ENCODE results near the gene HOXB4. TPM values are rescaled to one million over a fixed set of nuclear protein-coding genes. Genes with fewer than 3 reads are reported as not detected.
A peak's percentile ranks its signal among the peaks of the same experiment; 100 is the strongest.

Gene HOXB4
- total RNA-seq, 1 experiment from 2014 or later, result 9.7 TPM

DNA sequence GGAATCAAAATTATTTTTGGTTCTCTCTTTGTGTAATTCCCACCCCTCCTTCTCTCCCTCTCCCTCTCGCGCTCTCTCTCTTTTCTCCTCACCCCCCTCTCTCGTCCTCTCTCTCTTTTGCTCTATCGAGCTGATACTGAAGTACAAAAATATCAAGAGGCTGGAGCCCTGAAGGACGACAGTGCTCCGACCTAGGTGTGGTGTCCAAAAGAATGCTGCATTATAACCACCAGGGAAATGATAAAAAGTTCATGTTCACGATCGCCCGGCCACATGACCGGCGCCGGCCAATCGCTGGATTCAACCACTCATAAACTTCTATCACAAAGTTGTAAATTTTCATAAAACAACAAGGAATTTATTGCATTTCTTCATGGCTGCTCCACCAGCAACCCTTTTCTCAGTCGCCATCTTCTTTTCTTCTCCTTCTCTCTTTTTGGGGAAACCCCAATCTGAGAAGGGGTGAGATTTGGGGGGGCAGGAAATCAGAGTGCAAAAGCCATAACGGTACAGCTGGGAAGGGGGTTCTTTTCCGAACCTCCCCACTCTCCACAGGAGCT lies 26.7 kb upstream of the HOXB4 start, which contains the start of gene HOXB6:
Gene HOXB6 (minus strand): TSS at position 217 of the 560 bp plus-strand sequence. CDS start 6,836 bp downstream, outside the sequence.
- no TSS peak for BruUV-seq (replicated peaks)
- ChIA-PET CTCF (interaction anchor here (0.6 kb wide), 1 partner anchor 12 kb away, joined by 3 read pairs; no protein-coding TSS in a partner anchor), POLR2A (ENCODE audit: low non-redundant PET) (no interaction called here)
- Histone ChIP-seq H3K27ac (ENCODE audit: low read depth, low read length, poor library complexity, severe bottlenecking) (peak within 1 kb of the TSS; percentile 79), H3K36me3 (ENCODE audit: insufficient read depth, low read length, poor library complexity, severe bottlenecking) (peaks cover 6% of the 10 kb centered on the region), H3K9me3 (ENCODE audit: low read depth, low read length, poor library complexity, severe bottlenecking) (no peaks in the 10 kb centered on the region), H3K4me3 (ENCODE audit: low read depth, low read length, poor library complexity, severe bottlenecking) (peak within 1 kb of the TSS; percentile 67), H3K4me1 (ENCODE audit: insufficient read depth, low read length, poor library complexity, severe bottlenecking) (peaks cover 38% of the 10 kb centered on the region), H3K27me3 (replicated peaks; ENCODE audit: insufficient read depth, low read depth, low read length, poor library complexity) (no peaks in the 10 kb centered on the region)
- peak; percentile 66 for DNase-seq (ENCODE audit: low spot score)
- intact Hi-C loops (cut with micrococcal nuclease; ENCODE audit: unreplicated experiment), result no loop called here
- no peak for TF ChIP-seq CTCF (conservative IDR thresholded peaks at IDR 0.05; ENCODE audit: low read depth, low read length)
- no peak for TF ChIP-seq EZH2 (IDR thresholded peaks at IDR 0.05; ENCODE audit: borderline replicate concordance, low read depth, low read length, poor library complexity, severe bottlenecking)

GRCh38 chr17:48603959-48604769 lies 26.0 kb upstream of the HOXB4 start:
- no TSS peak for BruUV-seq (replicated peaks)
- CTCF ChIA-PET, result interaction anchor here (0.6 kb wide), 2 partner anchors 13 to 529 kb away, joined by 3 read pairs; no protein-coding TSS in a partner anchor
- H3K4me1 ChIP-seq (ENCODE audit: insufficient read depth, low read length, poor library complexity, severe bottlenecking), result peaks cover 32% of the 10 kb centered on the region
- intact Hi-C loops (cut with micrococcal nuclease; ENCODE audit: unreplicated experiment), result no loop called here
- H3K27me3 ChIP-seq (replicated peaks; ENCODE audit: insufficient read depth, low read depth, low read length, poor library complexity), result no peaks in the 10 kb centered on the region
- peak overlapping the region; percentile 67 for H3K4me3 ChIP-seq (ENCODE audit: low read depth, low read length, poor library complexity, severe bottlenecking)
- no peaks in the 10 kb centered on the region for H3K9me3 ChIP-seq (ENCODE audit: low read depth, low read length, poor library complexity, severe bottlenecking)
- peak overlapping the region; percentile 79 for H3K27ac ChIP-seq (ENCODE audit: low read depth, low read length, poor library complexity, severe bottlenecking)
- TF ChIP-seq EZH2 (IDR thresholded peaks at IDR 0.05; ENCODE audit: borderline replicate concordance, low read depth, low read length, poor library complexity, severe bottlenecking), result no peak
- peak; percentile 21 for TF ChIP-seq CTCF (conservative IDR thresholded peaks at IDR 0.05; ENCODE audit: low read depth, low read length)
- H3K36me3 ChIP-seq (ENCODE audit: insufficient read depth, low read length, poor library complexity, severe bottlenecking), result peaks cover 6% of the 10 kb centered on the region
- POLR2A ChIA-PET (ENCODE audit: low non-redundant PET), result interaction anchor here (0.6 kb wide), 1 partner anchor 114 kb away, joined by 4 read pairs; no protein-coding TSS in a partner anchor
- peak; percentile 88 for DNase-seq (ENCODE audit: low spot score)

DNA sequence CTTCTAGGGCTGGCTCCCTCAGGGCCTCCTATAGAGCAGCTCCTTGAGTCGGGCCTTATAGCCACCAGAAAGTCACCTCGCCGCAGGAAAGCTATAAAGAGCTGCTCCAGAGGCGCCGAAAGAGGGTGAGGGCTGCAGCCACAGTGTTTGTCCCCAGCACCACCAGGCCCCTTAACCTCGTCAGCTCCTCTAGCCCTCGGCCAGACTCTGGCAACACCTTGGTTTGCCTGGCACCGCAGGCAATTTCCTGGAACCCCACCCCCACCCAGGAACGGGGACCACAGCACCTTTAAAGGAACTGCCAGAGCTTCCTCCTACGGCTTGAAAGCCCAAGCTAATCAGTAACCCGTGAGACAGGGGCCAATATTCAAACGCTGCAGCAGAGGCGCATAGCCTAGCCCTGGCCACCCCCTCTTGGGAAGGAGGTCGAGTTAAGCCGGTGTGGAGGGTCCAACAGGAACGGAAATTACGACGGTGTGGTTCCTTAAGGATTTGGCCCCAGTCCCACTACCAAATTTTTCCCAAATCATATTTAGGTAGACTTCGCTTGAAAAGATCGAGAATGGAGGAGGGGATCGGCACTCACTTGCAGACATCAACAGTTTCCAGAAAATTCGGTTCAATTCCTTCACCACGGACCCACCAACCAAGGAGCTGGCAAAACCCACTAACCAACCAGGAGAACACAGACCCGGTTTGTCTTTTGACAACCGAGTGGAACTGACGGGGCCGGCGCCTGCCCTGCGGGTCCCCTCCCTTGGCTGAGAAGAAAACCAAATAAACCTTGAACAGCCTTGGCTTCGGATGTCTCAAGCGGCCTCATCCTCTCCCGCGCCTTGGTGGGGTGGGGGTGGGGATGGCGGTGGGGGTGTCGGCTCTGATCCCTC lies 23.6 kb upstream of the HOXB4 start:
- BruUV-seq (replicated peaks), result no TSS peak

More for the DNA sequence above, 23.6 kb upstream of the HOXB4 start:
- H3K27me3 ChIP-seq (replicated peaks; ENCODE audit: insufficient read depth, low read depth, low read length, poor library complexity), result no peaks in the 10 kb centered on the region
- no peak for TF ChIP-seq EZH2 (IDR thresholded peaks at IDR 0.05; ENCODE audit: borderline replicate concordance, low read depth, low read length, poor library complexity, severe bottlenecking)
- TF ChIP-seq CTCF (conservative IDR thresholded peaks at IDR 0.05; ENCODE audit: low read depth, low read length), result no peak
- no peak overlapping the region for H3K27ac ChIP-seq (ENCODE audit: low read depth, low read length, poor library complexity, severe bottlenecking)
- ChIA-PET POLR2A (ENCODE audit: low non-redundant PET) (no interaction called here), CTCF (interaction anchor here (1.0 kb wide), 1 partner anchor 17 kb away, joined by 3 read pairs; no protein-coding TSS in a partner anchor)
- H3K4me1 ChIP-seq (ENCODE audit: insufficient read depth, low read length, poor library complexity, severe bottlenecking), result peaks cover 39% of the 10 kb centered on the region
- no peak for DNase-seq (ENCODE audit: low spot score)
- intact Hi-C loops (cut with micrococcal nuclease; ENCODE audit: unreplicated experiment), result no loop called here
- H3K9me3 ChIP-seq (ENCODE audit: low read depth, low read length, poor library complexity, severe bottlenecking), result no peaks in the 10 kb centered on the region
- H3K36me3 ChIP-seq (ENCODE audit: insufficient read depth, low read length, poor library complexity, severe bottlenecking), result peaks cover 2% of the 10 kb centered on the region
- H3K4me3 ChIP-seq (ENCODE audit: low read depth, low read length, poor library complexity, severe bottlenecking), result peak overlapping the region; percentile 67

All from A673 (cell line).